Activated T-helper 9 cell treated with anti-CD3 and anti-CD28 coated beads, Interleukin-2, amount 50 U/mL, for 16 hours (primary cell): ENCODE results near the gene UBAP1.
"Not testable (repeated sequence)": the region's sequence is repeated elsewhere in the genome, so short reads cannot be mapped to it uniquely, and the experiment has no call there.

Source experiments
- DNase-seq: peaks from one replicate; pipeline ENCODE4 v3.0.0-alpha.2; 2020; ENCODE audit warnings: low read depth

The UBAP1 gene

GRCh38 chr9:34224349-34224748, 45.5 kb downstream of the UBAP1 start:
- no peak for DNase-seq

GRCh38 chr9:34226144-34226760, 47.4 kb downstream of the UBAP1 start:
- not testable (repeated sequence) for DNase-seq

GRCh38 chr9:34227445-34227844, 48.6 kb downstream of the UBAP1 start:
- no peak for DNase-seq

- no peak for DNase-seq
Observed at GRCh38 chr9:34230556-34230955, 51.7 kb downstream of the UBAP1 start.

GRCh38 chr9:34232201-34232600, 53.4 kb downstream of the UBAP1 start:
- no peak for DNase-seq

- DNase-seq, result no peak
Observed at GRCh38 chr9:34233672-34234071, 54.8 kb downstream of the UBAP1 start.

- no peak for DNase-seq
Observed at GRCh38 chr9:34237836-34238235, 59.0 kb downstream of the UBAP1 start.

GRCh38 chr9:34240006-34240405, 61.2 kb downstream of the UBAP1 start:
- no peak for DNase-seq

- no peak for DNase-seq
Observed at GRCh38 chr9:34242830-34243229, 64.0 kb downstream of the UBAP1 start.

GRCh38 chr9:34245212-34245611, 66.4 kb downstream of the UBAP1 start:
- DNase-seq, result not testable (repeated sequence)

- DNase-seq, result no peak
Observed at GRCh38 chr9:34246453-34246852, 67.6 kb downstream of the UBAP1 start.

- DNase-seq, result not testable (repeated sequence)
Observed at GRCh38 chr9:34247782-34248181, 68.9 kb downstream of the UBAP1 start.

- DNase-seq, result no peak
Observed at GRCh38 chr9:34249274-34249673, 70.4 kb downstream of the UBAP1 start.

GRCh38 chr9:34250721-34251120, 71.9 kb downstream of the UBAP1 start:
- no peak for DNase-seq

- DNase-seq, result no peak
Observed at GRCh38 chr9:34252016-34252415, 73.2 kb downstream of the UBAP1 start.

GRCh38 chr9:34252670-34253459, 74.0 kb downstream of the UBAP1 start:
- peak; percentile 54 for DNase-seq

- DNase-seq, result no peak
Observed at GRCh38 chr9:34253460-34253837, 74.6 kb downstream of the UBAP1 start.

GRCh38 chr9:34254141-34254913, 75.5 kb downstream of the UBAP1 start:
- DNase-seq, result no peak

GRCh38 chr9:34254966-34255825, 76.4 kb downstream of the UBAP1 start:
- no peak for DNase-seq

- no peak for DNase-seq
Observed at GRCh38 chr9:34256104-34256503, 77.3 kb downstream of the UBAP1 start.

- no peak for DNase-seq
Observed at GRCh38 chr9:34256987-34257585, 78.2 kb downstream of the UBAP1 start.

GRCh38 chr9:34259315-34259714, 80.5 kb downstream of the UBAP1 start:
- DNase-seq, result no peak
